NCI-H2171 (cell line): ENCODE measurements around the gene KCNAB1.

Experiments used
- DNase-seq: peaks from one replicate; lab custom pipeline; 2025; lab: John Stamatoyannopoulos, UW

Gene KCNAB1

DNA sequence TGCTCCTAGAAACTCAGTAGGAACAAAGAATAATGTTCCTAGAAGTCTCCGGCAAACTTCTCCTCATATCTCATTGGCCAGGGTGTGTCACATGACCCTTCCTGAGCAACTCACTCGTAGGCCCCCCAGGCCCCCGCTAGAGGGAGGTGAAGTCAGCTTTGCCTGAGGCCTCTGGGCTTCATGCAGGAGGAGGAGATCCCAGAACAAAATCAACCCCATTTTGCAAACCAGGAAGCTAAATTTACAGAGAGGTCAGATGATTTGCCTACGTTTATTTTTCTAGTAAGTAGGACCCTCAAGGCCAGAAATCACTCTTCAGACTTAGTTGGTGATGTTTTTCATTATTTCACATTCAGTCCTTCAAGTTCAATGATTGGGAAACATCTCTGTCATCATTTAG is 335.5 kb downstream of the KCNAB1 start:
- no peak for DNase-seq

GRCh38 chr3:156456771-156457224 is 336.4 kb downstream of the KCNAB1 start:
- no peak for DNase-seq

DNA sequence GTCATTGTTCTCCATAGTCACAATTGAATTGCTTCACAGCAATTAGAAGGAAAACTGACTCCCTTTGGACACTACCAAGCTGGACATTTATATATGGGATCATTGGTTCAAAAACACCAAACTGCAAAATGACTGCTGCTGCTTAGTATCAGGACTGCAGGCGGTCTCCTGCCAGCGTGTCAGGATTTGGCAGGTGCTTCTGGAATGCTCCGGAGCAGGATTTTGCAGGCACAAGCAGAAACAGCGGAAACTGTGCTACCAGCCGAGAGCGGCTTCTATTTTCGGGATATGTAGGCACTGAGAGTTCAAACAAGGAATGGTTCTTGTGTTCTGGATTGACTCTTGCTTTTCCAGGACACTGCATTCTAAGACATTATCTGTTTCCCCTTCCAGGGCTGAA is 339.1 kb downstream of the KCNAB1 start:
- no peak for DNase-seq

DNA sequence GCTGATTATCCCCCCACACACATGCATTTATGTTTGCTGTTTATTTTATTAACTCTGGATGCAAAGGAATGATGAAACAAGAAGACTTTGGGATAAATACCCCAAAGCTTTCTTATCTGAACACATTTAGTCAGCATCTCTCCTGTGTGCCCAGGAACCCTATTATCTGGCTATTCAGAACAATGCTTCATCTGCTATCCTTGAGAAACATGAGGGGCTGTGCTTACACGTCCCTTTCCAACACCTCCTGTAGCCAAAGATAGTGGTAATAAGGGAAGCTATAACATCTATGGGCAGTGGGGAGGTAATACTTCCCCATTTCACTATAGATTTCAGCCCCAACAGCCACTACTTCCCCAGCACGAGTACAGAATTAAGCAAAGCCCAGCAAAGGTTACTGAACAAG is 339.8 kb downstream of the KCNAB1 start:
- no peak for DNase-seq

DNA sequence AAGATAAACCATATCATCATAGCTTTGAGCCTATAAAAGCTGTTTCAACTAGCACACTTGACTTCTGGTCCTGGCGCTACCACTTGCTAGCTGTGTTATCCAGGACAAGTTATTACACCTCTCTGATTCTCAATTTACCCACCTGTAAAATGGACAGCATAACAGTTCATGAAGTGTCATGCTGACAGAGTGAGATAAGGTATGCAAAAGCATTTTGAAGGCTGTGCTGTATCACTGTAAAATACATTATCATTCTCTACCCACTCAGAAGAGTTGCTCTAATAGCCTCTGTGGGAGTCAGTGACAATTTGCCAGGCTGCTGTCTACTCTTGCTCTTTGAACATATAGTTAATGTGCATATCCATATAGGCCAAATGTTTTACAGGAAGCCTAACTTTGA is 341.5 kb downstream of the KCNAB1 start:
- DNase-seq: no peak

DNA sequence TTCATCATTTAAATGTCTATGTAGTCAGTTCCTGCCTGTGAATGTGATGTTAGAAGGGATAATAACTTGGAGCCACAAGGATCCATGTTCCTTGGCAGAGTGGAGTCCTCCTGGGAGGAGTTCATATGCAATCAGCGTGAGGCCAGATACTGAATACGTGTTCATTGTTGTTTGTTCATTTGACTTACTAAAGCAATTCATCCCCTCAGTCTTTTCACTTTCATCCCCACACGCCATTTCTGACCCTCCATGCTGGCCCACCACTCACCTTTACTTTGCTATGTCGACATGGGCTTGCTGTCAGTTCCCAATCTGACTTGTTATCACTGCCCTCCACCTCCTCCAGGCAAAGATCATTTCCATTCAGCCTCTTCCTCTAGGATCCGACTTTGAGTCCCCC is 342.7 kb downstream of the KCNAB1 start:
- DNase-seq: no peak

DNA sequence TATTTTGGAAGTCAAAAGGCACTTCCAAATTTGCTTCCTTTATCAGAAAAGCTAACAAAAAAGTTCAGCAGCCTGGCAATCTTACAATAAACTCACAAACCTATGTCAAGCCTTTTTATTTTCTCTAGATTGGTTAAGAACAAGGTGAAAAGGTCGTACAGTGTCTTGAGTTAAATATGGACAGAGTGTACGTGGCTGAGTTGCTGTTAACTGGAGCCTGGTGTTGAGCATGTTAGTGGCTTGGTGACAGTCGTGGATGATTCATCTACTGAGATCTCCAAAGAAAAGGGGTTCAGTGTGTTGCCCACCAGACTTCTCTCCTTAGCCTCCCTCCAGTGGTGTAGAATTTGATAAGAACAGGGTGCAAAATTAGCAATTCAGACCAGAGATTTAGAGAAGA is 344.8 kb downstream of the KCNAB1 start:
- DNase-seq: no peak

GRCh38 chr3:156469456-156469855 is 349.1 kb downstream of the KCNAB1 start:
- DNase-seq: no peak

GRCh38 chr3:156471431-156471830 is 351.1 kb downstream of the KCNAB1 start:
- DNase-seq: no peak

DNA sequence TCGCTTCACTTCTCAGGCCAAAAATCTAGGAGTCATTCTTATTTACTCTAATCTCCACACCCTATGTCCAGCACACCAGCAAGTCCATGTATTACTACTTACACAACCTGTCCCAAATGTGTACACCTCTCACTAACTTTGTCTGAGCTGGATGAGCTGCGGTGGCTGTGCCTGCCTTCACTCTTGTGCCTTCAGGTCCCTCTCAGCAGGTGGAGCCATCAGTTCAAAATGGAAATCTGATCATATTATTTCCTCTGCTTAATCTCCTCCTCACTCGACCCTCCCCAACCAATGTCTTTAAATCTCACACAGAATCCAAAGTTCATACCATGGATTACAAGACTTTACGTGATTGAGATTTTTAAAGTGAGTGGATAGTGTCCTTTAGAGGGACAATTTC is 351.8 kb downstream of the KCNAB1 start:
- DNase-seq: no peak

DNA sequence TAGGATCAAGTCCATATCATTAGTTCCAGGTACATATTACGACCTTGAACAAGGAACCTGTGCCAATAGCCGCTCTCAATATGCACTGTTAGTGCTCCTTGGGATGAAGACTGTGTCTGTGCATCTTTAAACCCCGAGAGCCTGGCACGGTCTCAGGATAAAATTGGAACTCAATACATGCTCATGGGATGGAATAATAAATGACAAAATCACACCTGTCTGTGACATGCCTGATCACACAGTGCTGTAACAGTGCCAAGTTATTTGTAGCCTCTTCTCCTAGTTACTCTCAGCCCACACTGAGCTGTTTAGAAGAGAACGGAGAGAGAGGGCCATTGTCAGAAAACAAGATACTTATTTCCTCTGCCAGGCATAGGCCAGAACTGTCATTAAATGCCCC is 352.3 kb downstream of the KCNAB1 start:
- peak; percentile 65 for DNase-seq

- peak; percentile 21 for DNase-seq
Measured at GRCh38 chr3:156473341-156473740, 353.0 kb downstream of the KCNAB1 start.

DNA sequence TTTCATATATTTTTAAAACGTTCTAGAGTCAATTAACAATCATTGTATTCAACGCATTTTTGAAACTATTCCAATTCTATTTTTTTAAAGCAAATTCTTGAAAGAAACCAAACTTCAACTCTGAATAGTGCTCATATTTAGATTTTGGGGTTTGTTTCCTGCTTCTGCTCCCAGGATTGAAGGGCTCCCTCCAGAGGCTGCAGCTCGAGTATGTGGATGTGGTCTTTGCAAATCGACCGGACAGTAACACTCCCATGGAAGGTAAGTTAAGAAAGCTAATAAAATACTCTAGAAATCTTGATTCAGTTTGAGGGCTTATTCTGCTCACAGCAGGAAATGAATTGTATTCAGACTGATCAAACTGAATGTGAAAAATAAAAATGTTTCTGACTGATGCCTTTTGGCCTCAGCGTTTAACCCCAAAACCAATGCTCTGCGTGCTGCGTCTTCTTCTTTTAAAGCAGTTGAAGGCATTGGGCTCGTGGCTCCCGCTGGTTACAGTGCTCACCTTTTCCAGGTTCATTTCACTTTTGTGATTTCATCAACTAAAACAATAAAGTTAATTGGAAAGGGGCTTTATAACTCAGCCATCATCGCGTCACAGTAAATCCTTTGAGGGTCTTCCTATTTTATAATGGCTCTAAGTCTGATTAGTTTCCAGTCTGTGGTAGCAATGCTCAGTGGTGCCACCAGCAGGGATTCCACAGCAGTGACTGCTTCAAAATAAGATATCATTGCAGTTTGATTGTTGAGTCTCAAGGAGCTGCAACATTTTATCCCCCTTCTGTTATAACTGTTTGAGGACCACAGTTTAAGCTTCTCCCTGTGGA is 354.4 kb downstream of the KCNAB1 start:
- DNase-seq: no peak

GRCh38 chr3:156477323-156477722 is 356.9 kb downstream of the KCNAB1 start:
- no peak for DNase-seq

GRCh38 chr3:156478891-156479290 is 358.5 kb downstream of the KCNAB1 start:
- peak; percentile 92 for DNase-seq

GRCh38 chr3:156479604-156480003 is 359.2 kb downstream of the KCNAB1 start:
- no peak for DNase-seq

DNA sequence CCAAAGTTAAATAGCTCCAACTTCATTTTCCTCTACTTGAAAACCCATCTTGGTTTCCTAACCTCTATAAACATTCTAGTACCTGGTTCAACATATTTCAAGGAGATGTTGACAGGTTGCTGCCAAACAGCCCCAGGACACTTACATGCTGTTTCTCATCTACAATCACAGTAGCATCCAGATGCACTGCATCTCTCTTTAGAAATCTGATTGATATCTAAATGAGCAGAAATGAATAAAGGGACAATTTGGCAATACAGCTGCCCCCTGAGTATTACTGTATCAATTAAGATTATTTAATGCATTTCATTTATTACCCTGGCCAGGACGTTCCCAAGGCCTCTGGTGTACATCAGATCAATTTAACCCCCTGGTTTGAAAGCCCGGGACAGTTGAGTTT is 360.6 kb downstream of the KCNAB1 start:
- DNase-seq: no peak

DNA sequence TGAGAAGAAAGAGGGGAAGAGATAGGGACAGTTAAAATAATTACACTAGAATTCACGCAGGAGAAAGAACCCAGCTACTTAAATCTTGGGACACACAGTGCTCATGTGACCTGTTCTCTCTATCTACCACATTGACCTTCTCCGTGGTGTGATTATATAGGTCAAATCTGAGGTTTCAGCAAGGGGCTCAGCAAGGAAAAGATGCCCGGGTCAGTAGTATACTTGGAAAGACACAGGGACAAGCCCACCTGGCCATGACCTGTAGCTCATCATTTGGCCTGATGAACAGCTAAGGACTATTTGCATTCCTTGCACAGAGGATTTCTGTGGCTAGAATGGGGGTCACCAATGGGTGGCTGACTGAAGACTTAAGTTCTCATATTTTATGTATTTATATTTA is 362.6 kb downstream of the KCNAB1 start:
- DNase-seq: no peak

DNA sequence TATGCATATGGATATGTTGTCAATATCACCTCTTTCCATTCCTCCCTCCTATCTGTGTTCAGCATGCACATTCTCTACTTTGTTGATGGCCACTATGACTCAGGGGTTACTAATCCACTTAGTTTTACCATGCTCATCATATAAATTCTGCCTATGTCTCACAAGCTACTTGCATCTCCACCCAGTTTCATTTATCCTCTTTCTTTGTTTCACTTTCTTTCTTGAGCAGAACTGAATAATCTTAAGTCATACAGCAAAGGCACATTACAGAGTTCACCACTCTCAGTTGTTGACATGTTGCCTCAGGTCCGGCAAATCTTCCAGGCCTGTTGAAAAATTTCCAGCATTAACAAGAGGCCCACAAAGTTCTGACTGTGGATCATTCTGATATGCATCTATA is 363.0 kb downstream of the KCNAB1 start:
- DNase-seq: no peak

- peak; percentile 20 for DNase-seq
Measured at GRCh38 chr3:156483961-156484787, 363.8 kb downstream of the KCNAB1 start.

DNA sequence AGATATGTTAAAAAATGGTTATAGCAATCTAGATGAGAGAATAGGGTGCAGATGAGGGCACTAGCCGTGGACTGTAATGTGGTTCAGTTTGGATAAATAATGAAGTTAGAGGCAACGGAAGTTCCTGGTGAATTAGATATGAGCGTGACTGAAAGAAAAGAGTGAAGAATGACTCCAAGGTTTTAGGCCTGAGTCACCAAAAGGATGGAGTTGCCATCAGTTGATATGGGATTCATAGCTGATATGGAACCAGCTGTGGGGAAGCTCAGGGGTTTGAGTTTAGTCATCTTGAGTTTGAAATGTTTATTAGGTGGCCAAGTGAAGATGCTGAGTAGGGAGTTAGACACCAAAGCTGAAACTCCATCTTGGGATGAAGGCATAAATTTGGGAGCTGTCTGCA is 368.4 kb downstream of the KCNAB1 start:
- no peak for DNase-seq

DNA sequence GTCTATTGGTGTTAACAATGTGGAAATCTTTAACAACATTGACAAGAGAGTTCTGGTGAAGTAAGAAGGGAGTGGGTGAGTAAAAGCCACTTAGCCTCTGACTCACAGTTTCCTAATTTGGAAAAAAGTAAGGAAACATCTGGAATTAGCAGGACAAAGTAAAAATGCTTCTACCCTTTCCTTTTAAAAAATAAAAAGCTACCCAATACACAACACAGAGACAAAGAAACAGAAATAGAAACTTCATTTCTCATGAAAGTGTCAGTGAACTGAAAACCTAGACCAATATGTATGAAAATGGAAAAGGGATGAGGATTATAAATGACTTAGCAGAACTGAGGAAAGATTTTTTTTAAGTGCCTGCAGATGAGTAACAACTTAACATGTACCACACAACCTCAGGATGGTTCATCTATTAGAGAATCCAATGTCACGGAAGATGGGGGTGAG is 369.1 kb downstream of the KCNAB1 start:
- DNase-seq: no peak

GRCh38 chr3:156491192-156491591 is 370.8 kb downstream of the KCNAB1 start:
- no peak for DNase-seq
